AG09309 (cell line): ENCODE measurements around the gene STAT2.
"Not testable (repeated sequence)": the region's sequence is repeated elsewhere in the genome, so short reads cannot be mapped to it uniquely, and the experiment has no call there.

ENCODE experiments used
- DNase-seq: peaks from one replicate; pipeline ENCODE4 v3.0.0-alpha.2; 2010; ENCODE audit warnings: low read depth
- H3K4me3 ChIP-seq: 2 replicates; pipeline ENCODE4 v1.5.1; 2011; ENCODE audit warnings: mild to moderate bottlenecking, low read depth, low read length, moderate library complexity; ENCODE audit not compliant: control insufficient read depth
- TF ChIP-seq, protein P1 (sequence below): IDR thresholded peaks from 2 replicates; pipeline ENCODE4 v1.5.1; 2011; ENCODE audit warnings: mild to moderate bottlenecking, low read depth, low read length, inconsistent platforms; ENCODE audit not compliant: insufficient read depth, control insufficient read depth; ENCODE audit errors: missing control alignments

Gene STAT2

DNA sequence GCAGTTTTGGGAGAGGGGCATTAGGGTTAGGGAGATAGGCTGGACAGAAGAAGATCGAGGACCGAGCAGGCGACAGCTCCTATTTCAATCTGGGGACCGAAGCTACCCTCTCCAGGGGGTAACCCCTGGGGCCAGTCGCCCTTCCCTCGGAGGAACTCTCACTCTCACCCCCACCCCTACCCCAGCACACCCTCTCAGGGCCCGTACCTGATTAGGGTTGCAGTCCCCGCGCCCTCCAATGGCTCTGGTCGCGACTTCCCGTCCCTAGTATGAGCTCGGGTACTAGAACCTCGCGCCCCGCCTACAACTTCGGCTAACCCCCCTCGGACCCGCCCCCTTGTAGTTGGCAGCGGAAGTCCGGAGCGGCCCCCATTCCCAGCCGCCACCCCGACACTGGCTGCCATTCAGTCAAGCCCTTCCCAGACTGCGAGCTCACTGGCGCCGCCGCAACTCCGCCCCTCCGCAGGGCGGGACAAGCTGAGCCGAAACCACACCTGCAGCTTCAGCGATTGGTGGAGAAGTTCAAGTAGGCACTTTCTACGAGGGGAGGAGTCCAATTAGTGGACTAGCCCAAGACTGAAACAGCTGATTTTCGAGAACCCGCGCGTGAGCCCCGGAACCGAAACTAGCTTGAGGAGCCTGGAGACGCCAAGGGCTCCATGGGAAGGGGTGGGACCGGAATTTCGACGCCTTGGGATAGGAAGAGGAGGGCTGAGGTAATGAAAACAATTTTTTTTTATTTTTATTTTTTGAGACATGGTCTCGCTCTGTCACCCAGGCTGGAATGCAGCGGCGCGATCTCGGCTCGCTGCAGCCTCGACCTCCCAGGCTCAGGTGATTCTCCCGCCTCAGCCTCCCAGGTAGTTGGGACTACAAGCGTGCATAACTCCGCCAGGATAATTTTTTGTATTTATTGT is at the start of gene STAT2:
STAT2 (minus strand) TSS at position 257 of the 917 bp plus-strand sequence. CDS start 3,536 bp downstream, outside the sequence.
- TF ChIP-seq, protein P1, sequence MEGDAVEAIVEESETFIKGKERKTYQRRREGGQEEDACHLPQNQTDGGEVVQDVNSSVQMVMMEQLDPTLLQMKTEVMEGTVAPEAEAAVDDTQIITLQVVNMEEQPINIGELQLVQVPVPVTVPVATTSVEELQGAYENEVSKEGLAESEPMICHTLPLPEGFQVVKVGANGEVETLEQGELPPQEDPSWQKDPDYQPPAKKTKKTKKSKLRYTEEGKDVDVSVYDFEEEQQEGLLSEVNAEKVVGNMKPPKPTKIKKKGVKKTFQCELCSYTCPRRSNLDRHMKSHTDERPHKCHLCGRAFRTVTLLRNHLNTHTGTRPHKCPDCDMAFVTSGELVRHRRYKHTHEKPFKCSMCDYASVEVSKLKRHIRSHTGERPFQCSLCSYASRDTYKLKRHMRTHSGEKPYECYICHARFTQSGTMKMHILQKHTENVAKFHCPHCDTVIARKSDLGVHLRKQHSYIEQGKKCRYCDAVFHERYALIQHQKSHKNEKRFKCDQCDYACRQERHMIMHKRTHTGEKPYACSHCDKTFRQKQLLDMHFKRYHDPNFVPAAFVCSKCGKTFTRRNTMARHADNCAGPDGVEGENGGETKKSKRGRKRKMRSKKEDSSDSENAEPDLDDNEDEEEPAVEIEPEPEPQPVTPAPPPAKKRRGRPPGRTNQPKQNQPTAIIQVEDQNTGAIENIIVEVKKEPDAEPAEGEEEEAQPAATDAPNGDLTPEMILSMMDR = no peak
- DNase-seq = peak; percentile 100

DNA sequence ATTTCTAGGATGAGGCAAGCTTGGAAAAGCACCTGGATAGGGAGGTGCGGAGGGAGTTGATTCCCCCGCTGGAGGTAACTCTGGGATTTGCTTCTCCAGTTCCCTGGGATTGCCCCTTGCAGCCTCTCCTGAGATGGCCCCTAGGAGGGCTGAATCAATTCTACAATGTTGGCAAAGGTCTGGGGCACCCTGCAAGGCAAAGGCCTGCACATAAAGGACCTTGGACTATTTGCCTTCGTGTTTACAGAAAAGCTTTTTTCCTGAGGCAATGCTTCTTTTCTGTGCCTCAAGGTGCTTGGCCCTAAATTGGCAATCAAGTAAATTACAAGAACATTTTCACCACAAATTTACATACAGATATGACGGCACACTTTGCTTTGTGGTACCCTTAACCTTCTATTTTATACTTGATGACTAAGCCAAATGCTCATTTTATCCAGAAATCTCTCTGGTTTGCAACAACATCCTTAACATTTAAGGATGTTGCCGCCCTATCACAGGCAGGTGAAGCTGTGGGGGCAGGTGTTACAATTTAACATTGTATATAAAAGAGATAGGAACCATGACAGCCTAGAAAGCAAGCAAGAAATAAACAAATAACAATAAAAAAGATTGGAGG is 49.0 kb upstream of the STAT2 start:
- no peak overlapping the region for H3K4me3 ChIP-seq
- TF ChIP-seq, protein P1 = no peak
- no peak for DNase-seq

More for the DNA sequence above, at the start of gene STAT2:
- H3K4me3 ChIP-seq = peak within 1 kb of the TSS; percentile 73

DNA sequence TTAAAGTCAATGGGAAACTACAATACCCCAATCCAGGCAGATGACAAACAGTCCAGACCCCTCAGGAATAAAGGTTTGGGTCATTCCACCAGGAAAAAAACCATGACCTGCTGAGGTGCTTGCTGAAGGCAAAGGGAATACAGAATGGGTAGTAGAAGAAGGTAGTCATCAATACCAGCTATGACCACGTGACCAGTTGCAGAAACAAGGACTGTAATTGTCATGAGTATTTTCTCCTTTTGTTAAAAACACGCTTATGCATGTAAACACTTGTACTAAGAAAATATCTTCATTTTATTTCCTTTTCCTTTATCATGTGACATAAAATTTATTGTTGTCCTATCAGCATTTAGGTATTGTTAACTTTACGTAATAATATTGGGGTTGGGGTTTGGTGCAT is 44.3 kb upstream of the STAT2 start:
- not testable (repeated sequence) for DNase-seq, H3K4me3 ChIP-seq

DNA sequence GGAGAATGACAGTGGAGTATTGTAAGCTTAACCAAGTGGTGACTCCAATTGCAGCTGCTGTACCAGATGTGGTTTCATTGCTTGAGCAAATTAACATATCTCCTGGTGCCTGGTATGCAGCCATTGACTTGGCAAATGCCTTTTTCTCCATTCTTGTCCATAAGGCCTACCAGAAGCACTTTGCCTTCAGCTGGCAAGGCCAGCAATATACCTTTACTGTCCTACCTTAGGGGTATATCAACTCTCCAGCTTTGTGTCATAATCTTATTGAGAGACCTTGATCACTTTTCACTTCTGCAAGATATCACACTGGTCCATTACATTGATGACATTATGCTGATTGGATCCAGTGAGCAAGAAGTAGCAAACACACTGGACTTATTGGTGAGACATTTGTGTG is 41.7 kb upstream of the STAT2 start:
- not testable (repeated sequence) for DNase-seq, H3K4me3 ChIP-seq

DNA sequence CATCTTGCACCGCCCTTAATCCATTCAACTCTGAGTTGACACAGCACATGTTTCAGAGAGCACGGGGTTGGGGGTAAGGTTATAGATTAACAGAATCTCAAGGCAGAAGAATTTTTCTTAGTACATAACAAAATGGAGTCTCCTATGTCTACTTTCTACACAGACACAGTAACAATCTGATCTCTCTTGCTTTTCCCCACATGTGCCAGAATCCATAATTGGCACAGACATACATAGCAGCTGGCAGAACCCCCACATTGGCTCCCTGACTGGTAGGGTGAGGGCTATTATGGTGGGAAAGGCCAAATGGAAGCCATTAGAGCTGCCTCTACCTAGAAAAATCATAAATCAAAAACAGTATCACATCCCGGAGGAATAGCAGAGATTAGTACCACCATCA is 41.2 kb upstream of the STAT2 start:
- not testable (repeated sequence) for H3K4me3 ChIP-seq, DNase-seq

DNA sequence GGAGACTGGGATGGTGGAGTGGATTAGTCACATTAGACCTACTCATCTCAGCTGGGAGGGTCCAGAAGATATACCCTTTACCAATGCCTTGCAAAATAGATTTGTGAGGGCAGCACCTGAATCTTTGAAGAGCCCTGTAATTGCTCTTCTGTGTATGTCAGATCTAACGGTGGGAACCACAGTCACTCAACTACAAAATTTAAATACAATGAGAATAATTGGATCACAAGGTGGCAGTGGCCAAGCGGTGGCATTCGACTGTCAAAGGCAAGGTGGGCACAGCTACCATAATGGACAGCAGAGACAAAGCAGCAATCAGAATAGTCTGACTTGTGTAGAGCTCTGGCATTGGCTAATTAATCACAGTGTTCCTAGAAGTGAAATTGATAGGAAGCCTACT is 39.6 kb upstream of the STAT2 start:
- not testable (repeated sequence) for H3K4me3 ChIP-seq, DNase-seq

DNA sequence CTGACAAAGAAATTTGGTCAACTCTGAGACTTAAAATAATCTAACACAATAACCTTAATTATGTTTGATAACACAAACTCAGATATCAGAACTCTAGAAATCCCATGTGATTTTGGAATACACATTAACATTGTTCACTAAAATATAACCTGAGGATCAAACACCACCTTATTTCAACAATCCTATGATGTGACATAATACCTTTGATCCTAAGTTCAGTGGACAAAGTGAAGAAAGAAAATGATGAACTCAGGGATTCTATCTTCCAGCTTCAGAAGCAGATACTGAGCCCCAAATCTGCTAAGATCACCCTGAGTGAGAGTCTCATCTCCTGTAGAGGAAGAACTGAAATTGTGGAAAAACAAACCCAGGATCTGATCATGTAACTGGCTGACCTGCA is 38.4 kb upstream of the STAT2 start:
- no peak overlapping the region for H3K4me3 ChIP-seq
- no peak for DNase-seq
- TF ChIP-seq, protein P1 = no peak

DNA sequence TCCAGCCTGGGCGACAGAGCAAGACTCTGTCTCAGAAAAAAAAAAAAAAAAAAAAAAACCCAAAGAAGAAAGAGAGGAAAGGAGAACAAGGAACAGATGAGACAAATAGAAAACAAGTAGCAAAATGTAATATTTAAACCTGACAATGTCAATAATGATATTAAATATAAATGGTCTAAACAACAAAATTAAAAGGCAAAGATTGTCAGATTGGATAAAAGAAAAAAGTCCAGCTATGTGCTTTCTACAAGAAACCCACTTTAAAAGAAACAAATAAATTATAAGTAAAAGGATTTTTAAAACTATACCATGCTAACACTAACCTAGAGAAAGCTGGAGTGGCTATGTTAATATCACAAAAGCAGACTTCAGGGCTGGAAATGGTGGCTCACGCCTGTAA is 32.4 kb upstream of the STAT2 start:
- DNase-seq = no peak
- TF ChIP-seq, protein P1 = no peak
- H3K4me3 ChIP-seq = no peak overlapping the region
